Measurements from ENCODE around the gene TOMM5. TPM values are rescaled to one million over a fixed set of nuclear protein-coding genes. Genes with fewer than 3 reads are reported as not detected.

TOMM5 gene
- total and polyA plus RNA-seq, 2 of the 4 experiments (the other 2 are of a cell fraction) = 159 to 206 TPM

GRCh38 chr9:37547328-37547878, 45.0 kb downstream of the TOMM5 start:
- Histone ChIP-seq H3K79me1 (ENCODE audit: low read depth in 1 of 2, low read length in 2 of 2) (peaks cover 0 to 17% of the 10 kb centered on the region in 2 experiments; a peak in 2 of 4 replicates), H3K14ac (replicated peaks; ENCODE audit: low read depth, low read length) (no peak overlapping the region), H2BK20ac (ENCODE audit: low read depth, low read length) (no peak overlapping the region), H2AFZ (replicated peaks; ENCODE audit: low read length, poor library complexity) (no peak overlapping the region), H3K9me1 (ENCODE audit: insufficient read depth, low read length) (peaks cover 3% of the 10 kb centered on the region; the same call in 1 of the 2 replicates), H4K8ac (ENCODE audit: low read depth in 2 of 2, low read length in 2 of 2) (no peak overlapping the region), H4K91ac (ENCODE audit: insufficient read depth, low read depth, low read length) (no peak overlapping the region), H3K27me3 (ENCODE audit: control insufficient read depth, insufficient read depth, low read length) (no peaks in the 10 kb centered on the region), H3K27ac (ENCODE audit: insufficient read depth, low read length) (no peak overlapping the region), H4K5ac (ENCODE audit: low read depth, low read length) (no peak overlapping the region), H2BK5ac (ENCODE audit: low read depth, low read length, poor library complexity, severe bottlenecking) (no peak overlapping the region), H3K4me2 (ENCODE audit: low read depth, low read length) (no peak overlapping the region), H3K4me3 (ENCODE audit: insufficient read depth, low read depth, low read length) (no peak overlapping the region), H2AK9ac (replicated peaks; ENCODE audit: low read depth, low read length, poor library complexity) (no peak overlapping the region), H3K9me3 (ENCODE audit: control insufficient read depth, insufficient read depth, low read length) (no peaks in the 10 kb centered on the region), H2BK15ac (ENCODE audit: low read depth, low read length) (no peak overlapping the region), H2AK5ac (ENCODE audit: low read depth, low read length) (no peak overlapping the region), H3K36me3 (ENCODE audit: control insufficient read depth, insufficient read depth, low read length) (no peaks in the 10 kb centered on the region), H3K18ac (ENCODE audit: low read depth, low read length) (no peak overlapping the region), H3K23ac (ENCODE audit: low read depth, low read length) (no peak overlapping the region), H3K4ac (ENCODE audit: low read depth, low read length) (no peak overlapping the region), H4K20me1 (ENCODE audit: insufficient read depth, low read length) (no peaks in the 10 kb centered on the region; the same call in 1 of the 2 replicates), H3K56ac (ENCODE audit: extremely low read depth, insufficient read depth, low read length) (no peak overlapping the region), H3K4me1 (ENCODE audit: control insufficient read depth, insufficient read depth, low read length) (peaks cover 6% of the 10 kb centered on the region), H2BK120ac (ENCODE audit: low read depth, low read length) (no peak overlapping the region), H3K9ac (ENCODE audit: low read depth, low read length) (no peak overlapping the region)
- in situ Hi-C loops (cut with MboI; ENCODE audit: low sequenced_read_pairs) = no loop called here
- ChIA-PET POLR2A (ENCODE audit: unreplicated experiment) (no interaction called here), CTCF (no interaction called here)
- dilution Hi-C loops (cut with HindIII; ENCODE audit: low sequenced_read_pairs, unreplicated experiment) = no loop called here
- DNase-seq (no peak), ATAC-seq (ENCODE audit: low read depth) (no peak)
- BruUV-seq (replicated peaks) = no TSS peak
- WGBS, 2 experiments (ENCODE audit: extremely low coverage in 2 of 2, insufficient read length in 1 of 2) = 100% methylated on average over 2 of the region's 5 CpGs; no CpG with 5 or more reads in 1 of the 2 experiments
- TF ChIP-seq NFE2L2 (IDR thresholded peaks at IDR 0.05; ENCODE audit: low read depth, low read length) (no peak), POLR2A (IDR thresholded peaks at IDR 0.05; ENCODE audit: low read depth, low read length) (no peak), SMC3 (IDR thresholded peaks at IDR 0.05; ENCODE audit: low read depth, low read length) (no peak), MAZ (IDR thresholded peaks at IDR 0.05; ENCODE audit: borderline replicate concordance, low read depth, low read length) (no peak), RCOR1 (IDR thresholded peaks at IDR 0.05; ENCODE audit: insufficient replicate concordance, low read length) (no peak), CTCF (conservative IDR thresholded peaks at IDR 0.05; ENCODE audit: low read depth, low read length) (no peak)
- intact Hi-C loops (cut with micrococcal nuclease) = no loop called here
